Body of pancreas (tissue), 4 donors: Measurements from ENCODE around the gene CFAP97D1. TPM values are rescaled to one million over a fixed set of nuclear protein-coding genes. Genes with fewer than 3 reads are reported as not detected.

Source experiments
- ATAC-seq: fragments of 150-250 bp; one replicate; pipeline ENCODE4 v1.9.1; 2016
- DNase-seq, 4 donors: peaks; one replicate each; pipeline ENCODE4 v3.0.0-alpha.2; 2019
- H3K27ac ChIP-seq, 4 donors: fragments of 200-600 bp; sonication (generic); 1 replicate in 3 of 4; 2 replicates in 1 of 4; pipeline versions ENCODE4 v1.5.1 to v1.6.1; 2016 to 2019; ENCODE audit warnings: mild to moderate bottlenecking in 1 of 4, mixed read lengths in 1 of 4, moderate library complexity in 1 of 4
- H3K27me3 ChIP-seq, 2 donors: fragments of 200-600 bp; sonication (generic); one replicate each; pipeline ENCODE4 v1.6.0; 2016; ENCODE audit warnings: mild to moderate bottlenecking in 1 of 2
- H3K36me3 ChIP-seq, 2 donors: fragments of 200-600 bp; sonication (generic); replicated peaks in 1 of 2; 2 replicates each; pipeline ENCODE4 v1.5.1; 2016; ENCODE audit warnings: low read depth in 2 of 2; ENCODE audit not compliant: insufficient read depth in 1 of 2
- H3K4me1 ChIP-seq: fragments of 200-600 bp; sonication (generic); one replicate; pipeline ENCODE4 v1.6.0; 2016
- H3K4me3 ChIP-seq, 2 donors: fragments of 200-600 bp; sonication (generic); 1 replicate in 1 of 2; 2 replicates in 1 of 2; pipeline ENCODE4 v1.5.1; 2016 to 2019
- H3K9me3 ChIP-seq, 3 donors: fragments of 200-600 bp; sonication (generic); 1 replicate in 2 of 3; 2 replicates in 1 of 3; pipeline ENCODE4 v1.5.1; 2016
- CTCF ChIP-seq, 7 experiments: fragments of 450-650 bp in 4 of 7; fragments of 200-600 bp in 3 of 7; sonication (generic) in 3 of 7; IDR thresholded peaks; one replicate each; pipeline ENCODE4 v1.5.1; 2016 to 2019; ENCODE audit warnings: antibody characterized with exemption in 7 of 7
- POLR2A ChIP-seq, 3 donors: fragments of 450-650 bp; IDR thresholded peaks; one replicate each; pipeline ENCODE4 v1.6.1; 2016; ENCODE audit warnings: antibody characterized with exemption in 3 of 3, mild to moderate bottlenecking in 2 of 3
- WGBS, 2 donors: methylation state at CpG; one replicate each; pipeline ENCODE4 v1.1.5; 2017; 5-methylcytosine and 5-hydroxymethylcytosine counted together
- intact Hi-C: fragments of 100-400 bp; cut with DNase I; formaldehyde crosslinking; loops from one replicate; pipeline ENCODE4 v1.15.1; 2023
- total RNA-seq, 2 donors: library from RNA; depleted of rRNA; stranded (reverse); fragments of >200 nt; gene quantifications; one replicate each; pipeline ENCODE4 v1.1.0, GENCODE V29; 2016

The CFAP97D1 gene
- total RNA-seq, 2 donors from 2014 or later = not detected

- no peak for ATAC-seq
- no peaks in the 10 kb centered on the region for H3K36me3 ChIP-seq
- peaks cover 14% of the 10 kb centered on the region for H3K4me1 ChIP-seq
- intact Hi-C loops = loop anchor here (10.0 kb wide), 1 partner anchor 172 kb away; no protein-coding TSS in a partner anchor
- peaks cover 0 to 9% of the 10 kb centered on the region in 2 donors for H3K27me3 ChIP-seq
- WGBS, 2 donors = 54 to 61% methylated on average over 3 to 8 of the region's 8 CpGs
- no peak overlapping the region for H3K4me3 ChIP-seq
- H3K9me3 ChIP-seq = no peaks in the 10 kb centered on the region
- DNase-seq = no peak
- no peak for TF ChIP-seq POLR2A (IDR thresholded peaks at IDR 0.05)
- no peak for TF ChIP-seq CTCF (IDR thresholded peaks at IDR 0.05)
- no peak overlapping the region for H3K27ac ChIP-seq
These were observed 23.0 kb upstream of the CFAP97D1 start for GRCh38 chr17:43757171-43757660.

GRCh38 chr17:43758086-43758485 is 22.1 kb upstream of the CFAP97D1 start:
- Histone ChIP-seq H3K9me3 (no peaks in the 10 kb centered on the region), H3K4me3 (no peak overlapping the region), H3K27me3 (peaks cover 0 to 9% of the 10 kb centered on the region in 2 donors), H3K4me1 (peaks cover 14% of the 10 kb centered on the region), H3K36me3 (no peaks in the 10 kb centered on the region), H3K27ac (no peak overlapping the region)
- no peak for DNase-seq
- 35 to 63% methylated on average over 6 of the region's 6 CpGs for WGBS, 2 donors
- ATAC-seq = no peak
- intact Hi-C loops = loop anchor here (2.0 to 10.0 kb wide), 2 partner anchors 65 to 173 kb away; no protein-coding TSS in a partner anchor
- TF ChIP-seq POLR2A (IDR thresholded peaks at IDR 0.05) = no peak

GRCh38 chr17:43758497-43759174 is 21.6 kb upstream of the CFAP97D1 start, which contains the start of gene SOST:
Gene SOST (minus strand): TSS chr17:43758791. CDS start chr17:43758741, 50 bp downstream.
- H3K4me3 ChIP-seq = no peak within 1 kb of the TSS
- H3K9me3 ChIP-seq = no peaks in the 10 kb centered on the region
- peaks cover 0 to 9% of the 10 kb centered on the region in 2 donors for H3K27me3 ChIP-seq
- intact Hi-C loops = loop anchor here (2.0 to 10.0 kb wide), 2 partner anchors 66 to 174 kb away; no protein-coding TSS in a partner anchor
- 69 to 78% methylated on average over 13 to 24 of the region's 24 CpGs for WGBS, 2 donors
- ATAC-seq (no peak), DNase-seq (no peak)
- peaks cover 14% of the 10 kb centered on the region for H3K4me1 ChIP-seq
- H3K36me3 ChIP-seq = no peaks in the 10 kb centered on the region
- H3K27ac ChIP-seq = no peak within 1 kb of the TSS
- TF ChIP-seq CTCF (IDR thresholded peaks at IDR 0.05) (no peak), POLR2A (IDR thresholded peaks at IDR 0.05) (no peak)

GRCh38 chr17:43759836-43760235 is 20.4 kb upstream of the CFAP97D1 start:
- DNase-seq (no peak), ATAC-seq (no peak)
- 50 to 57% methylated on average over 7 of the region's 7 CpGs for WGBS, 2 donors
- H3K27ac ChIP-seq = no peak overlapping the region
- peaks cover 9% of the 10 kb centered on the region for H3K4me1 ChIP-seq
- intact Hi-C loops = loop anchor here (2.0 to 10.0 kb wide), 2 partner anchors 67 to 175 kb away; no protein-coding TSS in a partner anchor
- H3K36me3 ChIP-seq = no peaks in the 10 kb centered on the region
- H3K27me3 ChIP-seq = peaks cover 0 to 9% of the 10 kb centered on the region in 2 donors
- no peaks in the 10 kb centered on the region for H3K9me3 ChIP-seq
- TF ChIP-seq POLR2A (IDR thresholded peaks at IDR 0.05) (no peak), CTCF (IDR thresholded peaks at IDR 0.05) (no peak)
- H3K4me3 ChIP-seq = no peak overlapping the region

GRCh38 chr17:43760254-43760852 is 19.9 kb upstream of the CFAP97D1 start:
- ATAC-seq = peak; percentile 97

More at GRCh38 chr17:43760254-43760852, 19.9 kb upstream of the CFAP97D1 start:
- WGBS, 2 donors = 3 to 4% methylated on average over 10 of the region's 10 CpGs
- Histone ChIP-seq H3K9me3 (no peaks in the 10 kb centered on the region), H3K4me3 (no peak overlapping the region), H3K4me1 (peaks cover 4% of the 10 kb centered on the region), H3K27ac (no peak overlapping the region), H3K27me3 (peaks cover 0 to 7% of the 10 kb centered on the region in 2 donors), H3K36me3 (no peaks in the 10 kb centered on the region)
- peak; percentile 95 to 98 (median 96) for DNase-seq
- intact Hi-C loops = no loop called here
- TF ChIP-seq CTCF (IDR thresholded peaks at IDR 0.05) = peak; percentile 92 to 100 (median 99)
- peak in 1 of 3 donors; percentile 18 for TF ChIP-seq POLR2A (IDR thresholded peaks at IDR 0.05)
